Mesendoderm (in vitro differentiated cells): Measurements from ENCODE around the gene TBC1D1.

Experiments
- DNase-seq: peaks from one replicate; pipeline ENCODE4 v3.0.0; 2013
- H2AK5ac ChIP-seq: 2 replicates; pipeline ENCODE4 v1.6.1; 2013; ENCODE audit warnings: low read length, inconsistent platforms
- H2BK120ac ChIP-seq: 2 replicates; pipeline ENCODE4 v1.6.1; 2013; ENCODE audit warnings: low read depth, mild to moderate bottlenecking, low read length, moderate library complexity, mixed read lengths
- H2BK15ac ChIP-seq: replicated peaks from 2 replicates; pipeline ENCODE4 v1.6.1; 2013; ENCODE audit warnings: low read depth, mild to moderate bottlenecking, moderate library complexity
- H2BK5ac ChIP-seq: 2 replicates; pipeline ENCODE4 v1.6.1; 2013; ENCODE audit warnings: low read length, inconsistent platforms
- H3K18ac ChIP-seq: 2 replicates; pipeline ENCODE4 v1.6.1; 2013; ENCODE audit warnings: mild to moderate bottlenecking, low read length, mixed read lengths
- H3K23ac ChIP-seq: one replicate; pipeline ENCODE4 v1.6.1; 2013; ENCODE audit warnings: low read length
- H3K27ac ChIP-seq: 2 replicates; pipeline ENCODE4 v1.5.1; 2013; ENCODE audit warnings: low read depth, mild to moderate bottlenecking, inconsistent platforms, low read length, moderate library complexity
- H3K27me3 ChIP-seq: 2 replicates; pipeline ENCODE4 v1.6.1; 2013; ENCODE audit warnings: low read length, control low read depth, mild to moderate bottlenecking, inconsistent platforms; ENCODE audit not compliant: insufficient read depth, poor library complexity
- H3K36me3 ChIP-seq: 2 replicates; pipeline ENCODE4 v1.6.1; 2013; ENCODE audit warnings: low read length, inconsistent platforms; ENCODE audit not compliant: control insufficient read depth, insufficient read depth
- H3K4ac ChIP-seq: one replicate; pipeline ENCODE4 v1.6.1; 2013; ENCODE audit warnings: low read depth, mild to moderate bottlenecking, low read length, moderate library complexity
- H3K4me1 ChIP-seq: 2 replicates; pipeline ENCODE4 v1.6.1; 2013; ENCODE audit warnings: low read depth, low read length, inconsistent platforms; ENCODE audit not compliant: control insufficient read depth
- H3K4me2 ChIP-seq: 2 replicates; pipeline ENCODE4 v1.6.1; 2013; ENCODE audit warnings: low read length
- H3K4me3 ChIP-seq: 2 replicates; pipeline ENCODE4 v1.5.1; 2013; ENCODE audit warnings: mild to moderate bottlenecking, low read length
- H3K56ac ChIP-seq: one replicate; pipeline ENCODE4 v1.6.1; 2013; ENCODE audit warnings: low read length
- H3K79me1 ChIP-seq: 2 replicates; pipeline ENCODE4 v1.6.1; 2013; ENCODE audit warnings: low read length, inconsistent platforms
- H3K79me2 ChIP-seq: 2 replicates; pipeline ENCODE4 v1.6.1; 2013; ENCODE audit warnings: mild to moderate bottlenecking, low read length; ENCODE audit not compliant: control insufficient read depth, insufficient read depth
- H3K9ac ChIP-seq: 2 replicates; pipeline ENCODE4 v1.6.1; 2013; ENCODE audit warnings: low read length, inconsistent platforms
- H4K5ac ChIP-seq: one replicate; pipeline ENCODE4 v1.6.1; 2013; ENCODE audit warnings: low read length
- H4K8ac ChIP-seq: one replicate; pipeline ENCODE4 v1.6.1; 2013; ENCODE audit warnings: low read depth, mild to moderate bottlenecking, control low read depth, low read length, moderate library complexity
- WGBS: extraction: QIAGEN DNeasy Blood & Tissue Kit; methylation state at CpG from one replicate; pipeline ENCODE4 v1.1.7; 2013; ENCODE audit warnings: low lambda C conversion rate, missing lambda C conversion rate; ENCODE audit not compliant: insufficient coverage; ENCODE audit errors: extremely low coverage; 5-methylcytosine and 5-hydroxymethylcytosine counted together

The TBC1D1 gene

DNA sequence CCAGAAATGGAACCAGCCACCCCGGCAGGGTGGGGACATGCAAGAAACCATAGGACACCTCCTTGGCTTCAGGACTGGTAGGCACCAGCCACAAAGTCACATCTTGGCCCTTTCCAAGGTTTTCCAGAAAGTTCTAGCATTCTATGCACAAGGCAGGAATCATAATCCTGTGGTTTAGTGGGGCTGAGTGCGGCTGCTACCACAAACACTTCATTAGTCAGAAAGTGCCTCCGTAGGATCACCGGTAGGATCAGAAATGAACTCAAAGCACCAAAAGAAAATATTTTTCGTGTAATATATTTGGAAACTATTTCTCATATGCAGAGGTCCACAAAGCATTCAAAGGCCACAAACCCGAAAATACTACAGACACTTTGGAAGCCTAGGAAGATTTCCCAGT is 261.0 kb downstream of the TBC1D1 start:
- Histone ChIP-seq H3K4ac (no peak overlapping the region), H2AK5ac (no peak overlapping the region), H2BK15ac (no peak overlapping the region), H3K27ac (no peak overlapping the region), H4K5ac (no peak overlapping the region), H3K9ac (no peak overlapping the region), H3K56ac (no peak overlapping the region), H3K23ac (no peak overlapping the region), H2BK120ac (no peak overlapping the region), H3K36me3 (no peaks in the 10 kb centered on the region), H3K18ac (no peak overlapping the region), H4K8ac (no peak overlapping the region), H2BK5ac (no peak overlapping the region), H3K79me2 (no peaks in the 10 kb centered on the region), H3K4me2 (no peak overlapping the region), H3K79me1 (no peaks in the 10 kb centered on the region), H3K4me1 (no peaks in the 10 kb centered on the region), H3K27me3 (no peaks in the 10 kb centered on the region), H3K4me3 (no peak overlapping the region)
- DNase-seq, result no peak
- WGBS, result no CpG with 5 or more reads among the region's 6 CpGs

DNA sequence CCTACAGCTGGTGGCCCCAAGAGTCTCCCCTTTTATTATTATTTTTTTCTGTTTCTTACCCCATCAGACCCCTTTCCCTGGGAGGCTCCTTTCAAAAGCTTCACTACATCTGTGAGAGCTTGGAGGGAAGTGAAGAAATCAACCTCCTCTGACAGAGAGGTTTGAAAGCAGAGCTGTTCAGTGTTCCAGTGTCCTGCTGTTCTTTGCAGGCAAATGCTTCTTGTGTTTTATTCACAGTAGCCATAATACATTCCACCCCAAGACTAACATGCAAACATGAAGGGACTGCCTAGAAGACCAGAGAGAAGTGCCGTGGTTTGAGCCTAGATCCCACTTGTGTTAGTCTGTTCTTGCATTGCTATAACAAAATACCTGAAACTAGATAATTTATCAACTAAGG is 261.4 kb downstream of the TBC1D1 start:
- Histone ChIP-seq H3K36me3 (no peaks in the 10 kb centered on the region), H3K79me1 (no peaks in the 10 kb centered on the region), H3K9ac (no peak overlapping the region), H3K27me3 (no peaks in the 10 kb centered on the region), H2BK15ac (no peak overlapping the region), H2BK120ac (no peak overlapping the region), H2AK5ac (no peak overlapping the region), H3K79me2 (no peaks in the 10 kb centered on the region), H3K18ac (no peak overlapping the region), H3K4me1 (no peaks in the 10 kb centered on the region), H4K8ac (no peak overlapping the region), H4K5ac (no peak overlapping the region), H3K56ac (no peak overlapping the region), H3K23ac (no peak overlapping the region), H2BK5ac (no peak overlapping the region), H3K4me3 (no peak overlapping the region), H3K4ac (no peak overlapping the region), H3K27ac (no peak overlapping the region), H3K4me2 (no peak overlapping the region)
- no peak for DNase-seq
- WGBS, result no CpG with 5 or more reads among the region's 1 CpG

DNA sequence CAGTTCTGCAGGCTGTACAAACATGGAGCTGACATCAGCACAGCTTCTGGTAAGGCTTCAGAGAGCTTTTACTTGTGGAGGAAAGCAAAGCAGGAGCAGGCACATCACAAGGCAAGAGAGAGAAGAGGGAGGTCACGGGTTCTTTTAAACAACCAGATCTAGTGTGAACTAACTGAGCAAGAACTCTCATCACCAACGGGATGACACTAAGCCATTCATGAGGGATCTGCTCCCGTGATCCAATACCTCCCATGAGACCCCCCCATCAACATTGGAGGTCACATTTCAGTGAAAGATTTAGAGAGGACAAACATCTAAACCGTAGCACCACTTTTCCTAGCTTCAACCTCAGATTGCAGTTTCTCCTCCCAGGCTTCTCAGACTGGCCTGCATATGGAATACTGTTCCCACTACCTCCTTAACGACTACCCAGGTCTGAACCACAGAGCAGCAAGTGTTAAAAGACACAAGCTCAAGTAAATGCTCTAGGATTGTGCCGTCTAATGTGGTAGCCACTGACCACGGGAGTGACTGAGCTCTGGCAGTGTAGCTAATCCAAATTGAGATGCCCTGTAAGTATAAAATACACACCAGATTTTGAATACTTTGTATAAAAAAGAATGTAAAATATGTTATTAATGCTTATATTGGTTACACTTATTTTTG is 262.0 kb downstream of the TBC1D1 start:
- Histone ChIP-seq H2BK15ac (no peak overlapping the region), H3K36me3 (no peaks in the 10 kb centered on the region), H3K56ac (no peak overlapping the region), H3K18ac (no peak overlapping the region), H3K9ac (no peak overlapping the region), H3K79me1 (no peaks in the 10 kb centered on the region), H4K8ac (no peak overlapping the region), H3K4me2 (no peak overlapping the region), H2AK5ac (no peak overlapping the region), H3K4me3 (no peak overlapping the region), H4K5ac (no peak overlapping the region), H3K27ac (no peak overlapping the region), H3K4ac (no peak overlapping the region), H3K27me3 (no peaks in the 10 kb centered on the region), H2BK120ac (no peak overlapping the region), H3K79me2 (no peaks in the 10 kb centered on the region), H2BK5ac (no peak overlapping the region), H3K23ac (no peak overlapping the region), H3K4me1 (no peaks in the 10 kb centered on the region)
- no peak for DNase-seq
- WGBS, result no CpG with 5 or more reads among the region's 7 CpGs

DNA sequence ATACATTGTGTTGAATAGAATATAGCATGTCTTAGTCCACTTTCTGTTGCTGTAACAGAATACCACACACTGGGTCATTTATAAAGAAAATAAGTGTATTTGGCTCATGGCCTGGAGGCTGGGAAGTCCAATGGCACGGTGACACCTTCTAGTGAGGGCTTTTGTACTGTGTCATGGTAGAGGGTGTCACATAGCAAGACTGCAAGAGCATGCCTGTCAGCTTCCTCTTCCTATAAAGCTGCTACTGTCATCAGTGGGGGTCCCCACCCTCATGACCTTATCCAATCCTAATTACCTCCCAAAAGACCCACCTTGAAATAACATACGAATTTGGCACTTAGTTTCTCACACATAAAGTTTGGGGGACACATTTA is 262.5 kb downstream of the TBC1D1 start:
- no peak overlapping the region for H2AK5ac ChIP-seq
- H3K4ac ChIP-seq, result no peak overlapping the region
- no peak overlapping the region for H2BK15ac ChIP-seq
- no peaks in the 10 kb centered on the region for H3K27me3 ChIP-seq
- no peak overlapping the region for H3K4me3 ChIP-seq
- H3K4me2 ChIP-seq, result no peak overlapping the region
- H2BK5ac ChIP-seq, result no peak overlapping the region
- no peaks in the 10 kb centered on the region for H3K4me1 ChIP-seq
- H3K9ac ChIP-seq, result no peak overlapping the region
- no peak overlapping the region for H3K56ac ChIP-seq
- WGBS, result no CpG with 5 or more reads among the region's 2 CpGs
- H3K79me1 ChIP-seq, result no peaks in the 10 kb centered on the region
- H3K79me2 ChIP-seq, result no peaks in the 10 kb centered on the region
- H2BK120ac ChIP-seq, result no peak overlapping the region
- H3K36me3 ChIP-seq, result no peaks in the 10 kb centered on the region
- no peak overlapping the region for H3K18ac ChIP-seq
- no peak overlapping the region for H4K5ac ChIP-seq
- no peak overlapping the region for H3K27ac ChIP-seq
- no peak for DNase-seq
- no peak overlapping the region for H4K8ac ChIP-seq
- H3K23ac ChIP-seq, result no peak overlapping the region

DNA sequence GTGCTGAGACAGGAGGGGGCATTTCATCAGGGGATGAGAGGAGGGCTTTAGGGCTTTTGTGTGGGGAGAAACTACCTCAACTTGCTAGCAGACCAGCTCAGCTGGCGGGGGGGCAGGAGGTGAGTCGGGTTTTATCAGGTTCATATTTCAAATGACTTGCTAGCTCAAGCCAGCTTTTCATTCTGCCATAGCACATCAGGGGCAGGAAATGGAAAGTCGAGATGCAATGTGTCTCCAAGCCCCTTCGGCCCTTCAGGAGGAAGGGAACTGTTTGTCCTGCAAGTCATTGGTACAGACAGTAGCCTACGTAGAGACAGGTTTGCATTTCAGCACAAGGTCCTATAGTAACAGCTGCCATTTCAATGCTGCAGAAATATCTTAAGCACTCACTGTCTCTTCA is 263.4 kb downstream of the TBC1D1 start:
- no peak for DNase-seq
- Histone ChIP-seq H3K4me2 (no peak overlapping the region), H3K4ac (no peak overlapping the region), H3K23ac (no peak overlapping the region), H3K27me3 (no peaks in the 10 kb centered on the region), H3K4me3 (no peak overlapping the region), H3K4me1 (no peaks in the 10 kb centered on the region), H3K79me2 (no peaks in the 10 kb centered on the region), H3K36me3 (no peaks in the 10 kb centered on the region), H3K56ac (no peak overlapping the region), H3K79me1 (no peaks in the 10 kb centered on the region), H2BK120ac (no peak overlapping the region), H2BK15ac (no peak overlapping the region), H4K5ac (no peak overlapping the region), H4K8ac (no peak overlapping the region), H2AK5ac (no peak overlapping the region), H3K18ac (no peak overlapping the region), H3K9ac (no peak overlapping the region), H3K27ac (no peak overlapping the region), H2BK5ac (no peak overlapping the region)
- WGBS, result no CpG with 5 or more reads among the region's 5 CpGs
